T-helper 9 cell (primary cell): ENCODE data around the gene TMEM150C.
"Not testable (repeated sequence)": the region's sequence is repeated elsewhere in the genome, so short reads cannot be mapped to it uniquely, and the experiment has no call there.

ENCODE experiments used
- DNase-seq: peaks from one replicate; pipeline ENCODE4 v3.0.0-alpha.2; 2020

Gene TMEM150C

DNA sequence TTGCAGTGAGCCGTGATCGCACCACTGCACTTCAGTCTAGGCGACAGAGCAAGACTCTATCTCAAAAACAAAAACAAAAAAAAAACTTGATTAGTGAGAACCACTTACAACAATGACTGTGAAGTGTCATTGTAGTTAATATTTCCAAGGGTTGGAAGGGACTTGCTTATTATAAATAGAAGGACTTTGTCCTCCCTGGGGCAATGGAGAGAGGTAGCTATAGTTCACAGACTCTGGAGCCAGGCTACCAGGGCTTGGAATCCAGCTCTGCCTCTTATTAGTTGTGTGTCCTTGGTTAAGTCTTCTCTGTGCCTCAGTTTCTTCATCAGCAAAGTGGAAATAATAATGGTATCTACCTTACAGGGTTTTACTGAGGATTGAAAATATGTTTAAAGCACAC, 51.6 kb downstream of the TMEM150C start:
- no peak for DNase-seq

- DNase-seq = no peak
Observed at GRCh38 chr4:82508806-82509428, 52.9 kb downstream of the TMEM150C start.

DNA sequence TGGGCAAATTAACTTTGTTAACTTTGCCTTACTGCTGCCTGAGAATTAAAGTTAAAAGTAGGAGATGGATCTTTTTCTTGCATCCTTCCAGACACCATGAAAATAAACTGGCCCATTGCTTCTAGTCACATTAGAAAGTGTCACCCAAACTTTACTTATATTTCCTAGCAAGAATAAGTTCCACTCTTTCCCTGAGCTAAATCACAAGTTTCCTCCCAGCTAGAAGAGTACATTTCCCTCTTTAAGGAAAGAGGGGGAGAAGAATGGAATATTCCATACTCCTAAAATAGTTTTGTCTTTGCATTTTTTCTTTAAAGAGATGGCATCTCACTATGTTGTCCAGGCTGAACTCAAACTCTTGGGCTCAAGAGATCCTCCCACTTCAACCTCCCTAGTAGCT, 53.8 kb downstream of the TMEM150C start:
- no peak for DNase-seq

- no peak for DNase-seq
Observed at GRCh38 chr4:82501154-82501442, 60.7 kb downstream of the TMEM150C start.

GRCh38 chr4:82500435-82501153, 61.2 kb downstream of the TMEM150C start:
- DNase-seq = no peak

GRCh38 chr4:82499738-82500434, 61.9 kb downstream of the TMEM150C start:
- DNase-seq = no peak

DNA sequence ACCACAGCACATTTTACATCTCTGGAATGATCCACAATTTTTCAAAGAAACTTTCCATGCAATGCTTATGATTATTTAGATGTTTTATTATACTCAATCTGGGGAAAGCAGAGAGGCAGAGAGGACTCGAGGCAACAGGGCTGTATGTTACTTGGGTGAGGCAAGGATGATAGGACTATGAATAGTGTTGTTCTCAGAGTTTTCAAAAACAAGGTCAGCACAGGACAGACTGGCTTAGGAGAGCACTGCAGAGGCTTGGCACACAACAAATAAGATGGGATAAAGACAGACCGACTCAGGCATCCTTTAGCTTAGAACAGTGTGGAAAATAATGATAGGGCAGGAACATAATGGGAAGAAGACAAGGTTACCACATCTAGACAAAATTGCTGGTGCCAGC, 65.4 kb downstream of the TMEM150C start:
- DNase-seq = no peak

DNA sequence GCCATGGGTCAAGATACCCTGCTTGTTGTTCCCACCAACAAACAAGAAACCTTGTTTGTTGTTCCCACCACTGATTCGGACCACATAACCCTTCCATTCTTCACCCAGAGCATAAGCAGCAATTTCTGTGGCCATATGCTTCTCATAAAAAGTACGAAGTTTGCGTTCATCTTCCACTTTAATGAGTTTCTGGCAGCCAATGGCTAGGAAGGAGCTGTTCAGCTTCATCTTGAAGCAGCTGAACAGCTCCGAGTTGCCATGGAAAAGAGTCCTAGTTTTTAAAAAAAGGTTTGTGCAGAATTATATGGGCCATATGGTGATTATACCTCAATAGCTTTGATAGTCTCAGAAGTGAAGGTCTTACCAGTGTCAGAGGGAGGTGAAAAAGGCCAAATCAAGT, 66.1 kb downstream of the TMEM150C start:
- no peak for DNase-seq

DNA sequence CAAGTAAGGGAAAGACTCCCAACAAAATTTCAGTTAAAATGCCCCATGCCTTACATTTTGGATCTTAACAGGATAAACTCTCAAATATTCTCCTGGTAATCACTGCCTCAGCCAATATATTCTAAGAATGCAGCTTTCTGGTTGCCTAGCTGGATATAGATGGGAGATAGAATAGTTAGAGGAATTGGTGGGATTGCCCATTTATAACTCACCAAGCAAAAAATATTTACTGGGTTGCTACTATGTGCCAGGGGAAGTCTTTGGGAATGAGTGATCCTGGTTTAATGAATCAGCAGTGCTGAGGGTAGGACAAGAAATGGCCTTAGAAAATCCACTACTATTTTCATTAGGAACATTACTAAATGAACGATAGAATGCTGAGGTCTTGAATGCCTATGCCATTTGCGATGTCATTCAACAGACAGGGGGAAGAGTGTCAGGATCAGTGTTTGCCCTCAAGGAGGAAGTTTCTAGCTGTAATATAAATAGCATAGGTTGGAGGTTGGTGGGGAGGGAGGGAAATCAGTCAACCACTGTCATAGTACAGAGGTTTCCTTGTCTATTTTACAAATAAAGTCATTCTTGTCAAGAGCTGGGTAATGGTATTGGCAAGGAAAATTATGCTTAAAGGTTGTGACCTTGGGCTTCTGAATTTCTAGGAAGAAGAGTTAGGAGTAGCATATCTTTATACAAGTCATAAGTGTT, 67.9 kb downstream of the TMEM150C start:
- DNase-seq = no peak

DNA sequence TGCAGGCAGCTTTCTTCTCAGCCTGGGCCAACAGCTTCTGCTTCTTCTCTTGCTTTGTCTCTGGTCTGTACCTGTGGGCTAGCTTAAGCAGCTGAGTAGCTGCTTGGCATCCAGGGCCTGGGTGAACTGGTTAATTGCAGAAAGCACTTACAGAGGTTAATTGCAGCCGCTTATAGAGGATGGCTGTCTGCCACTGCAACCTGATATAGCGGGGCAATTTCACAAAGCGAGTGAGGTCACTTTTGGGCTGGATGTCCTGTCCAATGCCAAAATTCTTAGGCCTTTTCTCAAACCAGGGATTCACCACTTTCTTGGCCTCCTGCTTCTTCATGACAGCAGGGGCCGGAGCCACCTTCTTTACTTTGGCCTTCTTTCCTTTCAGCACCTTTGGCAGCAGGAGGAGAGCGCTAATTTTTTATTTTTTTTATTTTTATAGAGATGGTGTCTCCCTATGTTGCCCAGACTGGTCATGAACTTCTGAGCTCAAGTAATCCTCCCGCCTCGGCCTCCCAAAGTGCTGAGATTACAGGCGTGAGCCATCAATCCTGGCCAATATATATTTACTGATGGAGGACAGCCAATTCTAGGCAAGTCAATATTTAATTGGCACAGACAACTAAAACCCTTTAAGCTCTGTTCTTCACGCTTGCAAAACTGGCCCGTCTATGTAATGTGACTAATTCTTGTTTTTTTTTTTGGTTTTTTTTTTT, 70.4 kb downstream of the TMEM150C start:
- no peak for DNase-seq

DNA sequence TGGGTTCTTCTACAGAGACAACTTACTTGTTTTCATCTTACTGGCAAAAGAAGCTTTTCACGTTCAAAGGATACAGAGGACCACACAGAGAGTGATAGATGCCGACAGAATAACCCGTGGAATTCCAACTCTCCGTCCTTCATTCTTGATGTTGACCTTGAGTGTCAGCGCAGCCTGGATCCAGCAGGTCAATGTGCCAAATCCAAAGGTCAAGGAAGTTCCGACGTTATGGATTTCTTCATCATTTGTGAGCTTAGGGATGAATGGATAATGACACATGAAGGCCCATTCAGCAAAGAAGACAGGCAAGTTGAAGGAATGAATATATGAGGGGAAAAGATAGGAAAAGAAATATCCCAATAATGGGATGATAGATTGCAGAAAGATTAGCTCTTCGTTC, 71.8 kb downstream of the TMEM150C start:
- DNase-seq = no peak

GRCh38 chr4:82489076-82489475, 72.7 kb downstream of the TMEM150C start:
- no peak for DNase-seq

GRCh38 chr4:82484996-82485783, 76.6 kb downstream of the TMEM150C start:
- DNase-seq = no peak

DNA sequence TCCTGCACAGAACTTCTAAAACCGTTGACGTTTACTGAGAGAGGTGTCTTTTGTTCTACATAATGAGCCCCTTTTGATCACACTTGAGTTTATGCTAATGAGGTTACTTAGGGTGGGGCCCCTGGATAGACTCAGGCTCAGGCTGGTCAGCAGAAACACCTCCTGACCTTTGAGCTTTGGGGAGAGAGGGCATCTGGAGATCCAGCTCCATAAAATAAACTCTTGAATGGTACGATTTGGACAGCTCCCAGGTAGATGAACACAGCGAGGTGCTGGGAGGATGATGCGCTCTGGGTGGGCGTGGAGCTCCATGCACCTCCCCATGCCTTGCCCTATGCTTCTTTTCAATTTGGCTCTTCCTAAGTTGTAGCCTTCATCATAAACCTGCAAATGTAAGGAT, 79.4 kb downstream of the TMEM150C start:
- no peak for DNase-seq

- no peak for DNase-seq
Observed at GRCh38 chr4:82481506-82481840, 80.3 kb downstream of the TMEM150C start.

DNA sequence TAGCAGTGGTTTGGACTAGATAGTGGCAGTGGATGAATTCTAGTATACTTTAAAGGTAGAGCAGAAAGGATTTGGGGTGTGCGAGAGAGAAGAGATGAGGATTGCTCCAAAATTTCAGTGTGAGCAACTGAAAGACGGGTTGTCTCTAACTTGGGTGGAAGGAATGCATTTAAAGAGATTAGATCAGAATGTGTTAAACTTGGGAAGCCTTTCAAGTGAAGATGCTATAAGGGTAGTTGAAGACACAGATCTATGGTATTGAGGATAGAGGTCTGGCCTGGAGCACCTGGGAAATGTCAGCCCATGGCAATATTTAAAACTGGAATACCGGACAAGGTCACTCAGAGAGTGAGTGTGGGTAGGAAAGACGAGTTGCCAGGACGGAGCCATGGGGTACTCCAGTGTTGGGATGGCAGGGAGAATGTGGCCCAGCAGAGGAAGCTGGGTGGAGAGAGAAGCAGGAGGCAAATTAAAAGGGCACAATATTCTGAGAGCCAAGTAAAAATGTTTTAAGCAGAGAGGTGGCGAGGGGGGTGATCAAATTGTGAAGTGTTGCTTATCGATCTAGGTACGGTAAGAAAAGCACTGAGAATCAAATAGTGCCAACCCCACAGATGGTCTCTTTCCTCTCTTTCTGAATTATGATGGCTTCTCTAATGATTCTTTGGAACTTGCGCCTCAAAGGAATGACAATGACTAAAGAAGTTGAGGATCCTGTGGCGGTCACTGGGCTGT, 80.8 kb downstream of the TMEM150C start:
- DNase-seq = no peak

DNA sequence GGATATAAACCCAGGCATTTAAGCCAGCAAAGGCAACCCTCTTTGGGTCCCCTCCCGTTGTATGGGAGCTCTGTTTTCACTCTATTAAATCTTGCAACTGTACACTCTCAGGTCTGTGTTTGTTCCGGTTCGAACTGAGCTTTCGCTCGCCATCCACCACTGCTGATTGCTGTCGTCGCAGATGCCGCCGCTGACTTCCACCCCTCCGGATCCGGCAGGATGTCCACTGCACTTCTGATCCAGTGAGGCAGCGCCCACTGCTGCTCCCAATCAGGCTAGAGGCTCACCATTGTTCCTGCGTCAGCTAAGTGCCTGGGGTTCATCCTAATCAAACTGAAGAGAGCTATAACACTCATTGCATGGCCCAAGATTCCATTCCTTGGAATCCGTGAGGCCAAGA, 82.2 kb downstream of the TMEM150C start:
- DNase-seq = no peak

DNA sequence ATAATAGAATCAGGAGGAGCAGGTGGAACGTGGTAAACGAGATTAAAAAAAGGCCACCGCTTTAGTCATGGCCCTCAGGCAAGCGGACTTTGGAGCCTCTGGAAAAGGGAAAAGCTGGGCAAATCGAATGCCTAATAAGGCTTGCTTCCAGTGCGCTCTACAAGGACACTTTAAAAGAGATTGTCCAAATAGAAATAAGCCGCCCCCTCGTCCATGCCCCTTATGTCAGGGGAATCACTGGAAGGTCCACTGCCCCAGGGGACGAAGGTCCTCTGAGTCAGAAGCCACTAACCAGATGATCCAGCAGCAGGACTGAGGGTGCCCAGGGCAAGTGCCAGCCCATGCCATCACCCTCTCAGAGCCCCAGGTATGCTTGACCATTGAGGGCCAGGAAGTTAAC, 84.3 kb downstream of the TMEM150C start:
- DNase-seq = not testable (repeated sequence)

DNA sequence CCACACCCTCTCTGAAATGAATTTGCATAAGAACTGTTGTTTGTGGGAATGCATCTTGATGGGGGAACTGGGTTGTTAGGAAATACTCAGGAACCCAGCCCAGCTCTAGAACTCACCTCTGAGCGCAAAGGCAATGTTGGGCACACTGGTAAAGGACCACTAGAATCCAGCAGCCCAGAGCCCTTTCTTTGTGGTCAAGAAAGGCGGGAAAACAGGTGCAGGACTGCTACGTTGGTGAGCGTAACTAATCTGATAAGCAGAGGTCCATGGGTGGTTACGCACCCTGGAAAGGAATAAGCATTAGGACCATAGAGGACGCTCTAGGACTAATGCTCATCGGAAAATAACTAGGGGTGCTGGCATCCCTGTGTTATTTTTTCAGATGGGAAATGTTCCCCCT, 85.9 kb downstream of the TMEM150C start:
- DNase-seq = not testable (repeated sequence)

- no peak for DNase-seq
Observed at GRCh38 chr4:82473621-82474164, 88.1 kb downstream of the TMEM150C start.

- DNase-seq = not testable (repeated sequence)
Observed at GRCh38 chr4:82473080-82473479, 88.7 kb downstream of the TMEM150C start.
